ES-I3 (cell line): ENCODE results near the gene IL12B.
"Not testable (repeated sequence)": the region's sequence is repeated elsewhere in the genome, so short reads cannot be mapped to it uniquely, and the experiment has no call there.

ENCODE experiments used
- H3K36me3 ChIP-seq: 2 replicates; pipeline ENCODE4 v1.6.1; 2013; ENCODE audit warnings: mild to moderate bottlenecking, low read length, control low read depth, moderate library complexity; ENCODE audit not compliant: insufficient read depth
- H3K4me1 ChIP-seq: 2 replicates; pipeline ENCODE4 v1.6.1; 2013; ENCODE audit warnings: mild to moderate bottlenecking, control low read depth, low read length; ENCODE audit not compliant: insufficient read depth
- H3K9ac ChIP-seq: 2 replicates; pipeline ENCODE4 v1.6.1; 2013; ENCODE audit warnings: low read depth, mild to moderate bottlenecking, low read length, moderate library complexity
- H3K9me3 ChIP-seq: 2 replicates; pipeline ENCODE4 v1.6.1; 2013; ENCODE audit warnings: mild to moderate bottlenecking, low read length, moderate library complexity; ENCODE audit not compliant: control insufficient read depth, insufficient read depth

Gene IL12B

GRCh38 chr5:159294921-159295320 is 35.4 kb downstream of the IL12B start:
- Histone ChIP-seq H3K9me3 (no peaks in the 10 kb centered on the region; the same call in none of the 2 replicates), H3K36me3 (no peaks in the 10 kb centered on the region; the same call in 1 of the 2 replicates), H3K4me1 (no peaks in the 10 kb centered on the region), H3K9ac (no peak overlapping the region)

- no peaks in the 10 kb centered on the region for H3K4me1 ChIP-seq
- no peak overlapping the region for H3K9ac ChIP-seq
- H3K9me3 ChIP-seq, result no peaks in the 10 kb centered on the region; the same call in 1 of the 2 replicates
- H3K36me3 ChIP-seq, result no peaks in the 10 kb centered on the region; the same call in 1 of the 2 replicates
These were observed 39.5 kb downstream of the IL12B start for GRCh38 chr5:159290741-159291140.

GRCh38 chr5:159286420-159287035 is 43.8 kb downstream of the IL12B start:
- Histone ChIP-seq H3K4me1 (no peaks in the 10 kb centered on the region), H3K9ac (no peak overlapping the region), H3K9me3 (no peaks in the 10 kb centered on the region), H3K36me3 (peaks cover under 1% of the 10 kb centered on the region; the same call in 1 of the 2 replicates)

GRCh38 chr5:159274676-159275075 is 55.6 kb downstream of the IL12B start:
- no peaks in the 10 kb centered on the region for H3K9me3 ChIP-seq
- peaks cover 5% of the 10 kb centered on the region; the same call in 1 of the 2 replicates for H3K36me3 ChIP-seq
- no peaks in the 10 kb centered on the region for H3K4me1 ChIP-seq
- H3K9ac ChIP-seq, result no peak overlapping the region

- Histone ChIP-seq H3K9me3 (no peaks in the 10 kb centered on the region), H3K9ac (no peak overlapping the region), H3K4me1 (no peaks in the 10 kb centered on the region), H3K36me3 (no peaks in the 10 kb centered on the region; the same call in 1 of the 2 replicates)
These were observed 56.4 kb downstream of the IL12B start for GRCh38 chr5:159273923-159274322.

- H3K36me3 ChIP-seq, result no peaks in the 10 kb centered on the region; the same call in 1 of the 2 replicates
- H3K4me1 ChIP-seq, result no peaks in the 10 kb centered on the region
- no peaks in the 10 kb centered on the region for H3K9me3 ChIP-seq
- H3K9ac ChIP-seq, result no peak overlapping the region
These were observed 60.6 kb downstream of the IL12B start for GRCh38 chr5:159269723-159270122.

- not testable (repeated sequence) for H3K9me3 ChIP-seq, H3K36me3 ChIP-seq, H3K9ac ChIP-seq, H3K4me1 ChIP-seq
These were observed 63.5 kb downstream of the IL12B start for GRCh38 chr5:159266764-159267163.
